ENCODE measurements around the gene OVOL2. TPM values are rescaled to one million over a fixed set of nuclear protein-coding genes. Genes with fewer than 3 reads are reported as not detected.

The OVOL2 gene
- total and polyA plus RNA-seq, 10 of the 15 experiments (the other 5 are each of a cell fraction or from before 2014, with no cell fraction given): not detected

DNA sequence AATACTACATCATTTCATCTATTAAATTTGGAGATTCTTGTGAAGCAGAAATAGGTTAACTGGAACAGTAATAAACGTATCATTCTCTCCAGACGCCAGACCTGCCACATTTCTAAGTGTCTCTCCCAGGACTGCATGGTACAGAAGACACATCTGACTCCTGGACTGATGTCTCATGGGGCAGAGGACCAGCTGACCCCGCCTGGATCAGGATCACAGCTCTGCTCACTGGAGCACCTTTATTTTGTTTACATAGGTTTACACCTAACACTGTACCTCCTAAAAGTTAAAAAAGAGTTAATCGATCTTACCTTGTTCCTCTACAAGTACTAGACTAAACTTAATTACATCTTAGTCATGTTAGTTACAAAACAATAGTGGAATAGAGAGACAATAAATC lies 11.2 kb downstream of the OVOL2 start:
- no peak overlapping the region for H3K4me2 ChIP-seq (ENCODE audit: control insufficient read depth, insufficient read depth)
- TF ChIP-seq SMC3 (IDR thresholded peaks at IDR 0.05; ENCODE audit: borderline replicate concordance, low read length) (no peak), TAF1 (IDR thresholded peaks at IDR 0.05; ENCODE audit: borderline replicate concordance, low read depth, low read length) (no peak), USF2 (IDR thresholded peaks at IDR 0.05; ENCODE audit: borderline replicate concordance, low read depth, low read length) (no peak), NFXL1 (IDR thresholded peaks at IDR 0.05; ENCODE audit: borderline replicate concordance) (no peak), FOXK2 (IDR thresholded peaks at IDR 0.05) (no peak), NKRF (conservative IDR thresholded peaks at IDR 0.05) (no peak), NR2C2 (IDR thresholded peaks at IDR 0.05; ENCODE audit: borderline replicate concordance, control insufficient read depth, insufficient read length, low read depth) (no peak), ESRRA (IDR thresholded peaks at IDR 0.05; ENCODE audit: low read length) (no peak), CREB1 (IDR thresholded peaks at IDR 0.05; ENCODE audit: low read depth) (no peak), HDGF (IDR thresholded peaks at IDR 0.05) (no peak), NBN (IDR thresholded peaks at IDR 0.05) (no peak), RBBP5 (conservative IDR thresholded peaks at IDR 0.05) (no peak), ZBTB40 (IDR thresholded peaks at IDR 0.05; ENCODE audit: borderline replicate concordance) (no peak), KDM1A (IDR thresholded peaks at IDR 0.05; ENCODE audit: borderline replicate concordance) (no peak), IRF4 (IDR thresholded peaks at IDR 0.05; ENCODE audit: low read depth, low read length) (no peak), POLR2AphosphoS2 (IDR thresholded peaks at IDR 0.05; ENCODE audit: low read depth, low read length) (no peak)
- no peak for ATAC-seq
- POLR2A ChIA-PET: no interaction called here
- H2AFZ ChIP-seq (ENCODE audit: control insufficient read depth, low read depth, low read length): no peak overlapping the region
- SMC1A ChIA-PET (ENCODE audit: uncharacterized antibody, unreplicated experiment): no interaction called here
- no peaks in the 10 kb centered on the region for H3K9me3 ChIP-seq (replicated peaks; ENCODE audit: control insufficient read depth, insufficient read depth, low read length)
- no peaks in the 10 kb centered on the region for H3K79me2 ChIP-seq (ENCODE audit: control insufficient read depth, insufficient read depth, low read length)
- no peak overlapping the region for H3K9ac ChIP-seq (ENCODE audit: control insufficient read depth, insufficient read depth, low read length)
- no peaks in the 10 kb centered on the region for H4K20me1 ChIP-seq (ENCODE audit: control insufficient read depth, insufficient read depth)
- in situ Hi-C loops (cut with MboI) (no loop called here), intact Hi-C loops (cut with micrococcal nuclease; ENCODE audit: unreplicated experiment) (no loop called here)
- no peak for FAIRE-seq
- 7% methylated on average over 4 of the region's 4 CpGs for WGBS (ENCODE audit: insufficient coverage, insufficient replicate concordance, low lambda C conversion rate, missing lambda C conversion rate)
- RAD21 ChIA-PET (ENCODE audit: unreplicated experiment): no interaction called here
- DNase-seq (ENCODE audit: low read depth, low spot score): no peak
- CTCF ChIA-PET: interaction anchor here (0.6 kb wide), 1 partner anchor 507 kb away, joined by 3 read pairs; no protein-coding TSS in a partner anchor
- no peaks in the 10 kb centered on the region for H3K4me1 ChIP-seq (ENCODE audit: control insufficient read depth, insufficient read depth, low read length)
- BruUV-seq (replicated peaks): no TSS peak
- H3K36me3 ChIP-seq (ENCODE audit: control insufficient read depth in 2 of 2, insufficient read depth in 2 of 2, low read length in 1 of 2): no peaks in the 10 kb centered on the region
- H3K27ac ChIP-seq (ENCODE audit: control insufficient read depth, insufficient read depth): no peak overlapping the region
- no peaks in the 10 kb centered on the region; a peak in 1 of 4 replicates for H3K27me3 ChIP-seq (replicated peaks in 1 of 2; ENCODE audit: control insufficient read depth in 2 of 2, insufficient read depth in 2 of 2, low read length in 1 of 2)
- H3K4me3 ChIP-seq: no peak overlapping the region
